Colonic mucosa (tissue), 4 donors: ENCODE data around the gene CD72. TPM values are rescaled to one million over a fixed set of nuclear protein-coding genes. Genes with fewer than 3 reads are reported as not detected.
"Not testable (repeated sequence)": the region's sequence is repeated elsewhere in the genome, so short reads cannot be mapped to it uniquely, and the experiment has no call there.

Source experiments
- DNase-seq: peaks from one replicate; pipeline ENCODE4 v3.0.0-alpha.2; 2020
- H3K27ac ChIP-seq: fragments of 200-600 bp; one replicate; pipeline ENCODE4 v1.8.0; 2021
- H3K27me3 ChIP-seq: fragments of 200-600 bp; one replicate; pipeline ENCODE4 v1.8.0; 2021
- H3K36me3 ChIP-seq: fragments of 200-600 bp; one replicate; pipeline ENCODE4 v1.8.0; 2021
- H3K4me1 ChIP-seq: fragments of 200-600 bp; one replicate; pipeline ENCODE4 v1.8.0; 2021; ENCODE audit warnings: mild to moderate bottlenecking
- H3K4me3 ChIP-seq: fragments of 200-600 bp; one replicate; pipeline ENCODE4 v1.8.0; 2021
- H3K9ac ChIP-seq, 2 donors: one replicate each; pipeline ENCODE4 v1.7.0; 2013; ENCODE audit warnings: control low read depth in 2 of 2, low read depth in 2 of 2, low read length in 2 of 2
- H3K9me3 ChIP-seq: fragments of 200-600 bp; one replicate; pipeline ENCODE4 v1.8.0; 2021
- intact Hi-C: fragments of 100-400 bp; cut with DNase I; formaldehyde crosslinking; loops from one replicate; pipeline ENCODE4 v1.14.1; 2022
- total RNA-seq, 2 donors: library from RNA; stranded (reverse); fragmentation: NEBNext Ultra II Directional in 1 of 2; extraction: Animal tissue kit (Norgen Biotek cat#: 25700) in 1 of 2; gene quantifications; one replicate each; pipeline ENCODE4 v1.2.1, GENCODE V29; 2021
- TF ChIP-seq, protein P1 (sequence below): fragments of 200-600 bp; IDR thresholded peaks from one replicate; pipeline ENCODE4 v1.8.0; 2022; ENCODE audit warnings: antibody characterized with exemption, mild to moderate bottlenecking
- donor health status: healthy.
- donor health status: DM: no; HTN: no; CAD: no.
- donor health status: DM: no; HTN: no; CAD: no.

Gene CD72
- total RNA-seq, 2 donors from 2014 or later: 0.69 to 2.7 TPM

DNA sequence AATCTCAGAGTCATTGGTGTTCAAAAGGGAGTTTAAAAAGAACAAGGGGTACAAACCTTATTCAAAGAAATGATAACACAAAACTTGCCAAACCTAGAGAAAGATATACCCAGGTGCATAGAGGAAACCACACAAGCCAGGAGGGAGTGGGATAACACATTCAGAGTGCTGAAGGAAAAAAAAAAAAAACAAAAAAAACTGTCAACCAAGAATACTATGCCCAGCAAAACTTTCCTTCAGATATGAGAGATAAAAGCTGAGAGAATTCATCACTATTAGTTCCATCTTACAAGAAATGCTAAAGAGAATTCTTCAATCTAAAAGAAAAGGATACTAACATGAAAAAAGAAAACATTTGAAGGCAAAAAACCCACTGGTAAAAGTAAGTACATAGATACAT, 24.6 kb downstream of the CD72 start:
- Histone ChIP-seq H3K4me3 (no peak overlapping the region), H3K9ac (no peak overlapping the region), H3K4me1 (no peaks in the 10 kb centered on the region), H3K36me3 (no peaks in the 10 kb centered on the region), H3K9me3 (no peaks in the 10 kb centered on the region), H3K27me3 (no peaks in the 10 kb centered on the region), H3K27ac (no peak overlapping the region)
- DNase-seq: no peak
- intact Hi-C loops: no loop called here
- TF ChIP-seq, protein P1, sequence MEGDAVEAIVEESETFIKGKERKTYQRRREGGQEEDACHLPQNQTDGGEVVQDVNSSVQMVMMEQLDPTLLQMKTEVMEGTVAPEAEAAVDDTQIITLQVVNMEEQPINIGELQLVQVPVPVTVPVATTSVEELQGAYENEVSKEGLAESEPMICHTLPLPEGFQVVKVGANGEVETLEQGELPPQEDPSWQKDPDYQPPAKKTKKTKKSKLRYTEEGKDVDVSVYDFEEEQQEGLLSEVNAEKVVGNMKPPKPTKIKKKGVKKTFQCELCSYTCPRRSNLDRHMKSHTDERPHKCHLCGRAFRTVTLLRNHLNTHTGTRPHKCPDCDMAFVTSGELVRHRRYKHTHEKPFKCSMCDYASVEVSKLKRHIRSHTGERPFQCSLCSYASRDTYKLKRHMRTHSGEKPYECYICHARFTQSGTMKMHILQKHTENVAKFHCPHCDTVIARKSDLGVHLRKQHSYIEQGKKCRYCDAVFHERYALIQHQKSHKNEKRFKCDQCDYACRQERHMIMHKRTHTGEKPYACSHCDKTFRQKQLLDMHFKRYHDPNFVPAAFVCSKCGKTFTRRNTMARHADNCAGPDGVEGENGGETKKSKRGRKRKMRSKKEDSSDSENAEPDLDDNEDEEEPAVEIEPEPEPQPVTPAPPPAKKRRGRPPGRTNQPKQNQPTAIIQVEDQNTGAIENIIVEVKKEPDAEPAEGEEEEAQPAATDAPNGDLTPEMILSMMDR: no peak

DNA sequence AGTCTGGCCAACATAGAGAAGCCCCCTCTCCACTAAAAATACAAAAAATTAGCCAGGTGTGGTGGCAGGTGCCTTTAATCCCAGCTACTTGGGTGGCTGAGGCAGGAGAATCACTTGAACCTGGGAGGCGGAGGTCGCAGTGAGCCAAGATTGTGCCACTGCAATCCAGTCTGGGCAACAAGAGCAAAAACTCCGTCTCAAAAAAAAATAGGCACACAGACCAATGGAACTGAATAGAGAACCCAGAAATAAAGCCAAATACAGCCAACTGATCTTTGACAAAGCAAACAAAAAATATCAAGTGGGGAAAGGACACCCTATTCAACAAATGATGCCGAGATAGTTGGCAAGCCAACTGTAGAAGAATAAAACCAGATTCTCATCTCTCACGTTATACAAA, 29.7 kb downstream of the CD72 start:
- H3K9me3 ChIP-seq, H3K9ac ChIP-seq, intact Hi-C loops: not testable (repeated sequence)

DNA sequence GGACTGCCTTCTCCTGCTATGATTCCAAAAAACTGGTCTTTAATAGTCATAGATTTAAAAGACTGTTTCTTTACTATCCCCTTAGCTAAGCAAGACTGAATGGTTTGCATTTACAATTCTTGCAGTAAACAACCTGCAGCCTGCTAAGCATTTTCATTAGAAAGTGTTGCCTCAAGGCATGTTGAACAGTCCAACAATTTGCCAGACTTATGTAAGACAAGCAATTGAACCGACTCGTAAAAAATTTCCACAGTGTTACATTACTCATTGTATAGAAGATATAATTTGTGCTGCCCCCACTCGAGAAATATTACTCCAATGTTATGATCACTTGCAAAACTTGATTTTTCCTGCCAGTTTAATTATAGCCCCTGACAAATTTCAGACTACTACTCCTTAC, 33.5 kb downstream of the CD72 start:
- H3K27ac ChIP-seq, H3K27me3 ChIP-seq, intact Hi-C loops, DNase-seq, H3K9me3 ChIP-seq, H3K9ac ChIP-seq, H3K4me1 ChIP-seq, H3K4me3 ChIP-seq, H3K36me3 ChIP-seq: not testable (repeated sequence)

More for the DNA sequence above, 29.7 kb downstream of the CD72 start:
- not testable (repeated sequence) for H3K36me3 ChIP-seq, H3K27ac ChIP-seq, DNase-seq, H3K4me1 ChIP-seq, H3K27me3 ChIP-seq, H3K4me3 ChIP-seq

DNA sequence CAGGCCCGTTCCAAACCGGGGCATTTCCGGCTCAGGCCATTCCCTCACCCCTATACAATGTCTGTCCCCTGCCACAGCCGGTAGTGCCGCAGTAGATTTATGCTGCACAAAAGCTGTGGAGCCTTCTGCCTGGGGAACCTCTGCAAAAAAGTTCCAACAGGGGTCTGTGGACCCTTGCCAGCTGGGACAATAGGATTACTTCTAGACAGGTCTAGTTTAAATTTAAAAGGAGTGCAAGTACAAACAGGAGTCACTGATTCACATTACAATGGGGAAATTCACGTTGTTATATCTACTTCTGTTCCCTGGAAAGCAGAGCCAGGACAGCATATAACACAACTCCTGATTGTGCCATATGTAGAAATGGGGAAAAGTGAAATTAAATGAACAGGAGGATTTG, 34.7 kb downstream of the CD72 start:
- H3K4me1 ChIP-seq, intact Hi-C loops, DNase-seq, H3K27me3 ChIP-seq, H3K27ac ChIP-seq, H3K9ac ChIP-seq, H3K9me3 ChIP-seq, H3K36me3 ChIP-seq, H3K4me3 ChIP-seq: not testable (repeated sequence)

DNA sequence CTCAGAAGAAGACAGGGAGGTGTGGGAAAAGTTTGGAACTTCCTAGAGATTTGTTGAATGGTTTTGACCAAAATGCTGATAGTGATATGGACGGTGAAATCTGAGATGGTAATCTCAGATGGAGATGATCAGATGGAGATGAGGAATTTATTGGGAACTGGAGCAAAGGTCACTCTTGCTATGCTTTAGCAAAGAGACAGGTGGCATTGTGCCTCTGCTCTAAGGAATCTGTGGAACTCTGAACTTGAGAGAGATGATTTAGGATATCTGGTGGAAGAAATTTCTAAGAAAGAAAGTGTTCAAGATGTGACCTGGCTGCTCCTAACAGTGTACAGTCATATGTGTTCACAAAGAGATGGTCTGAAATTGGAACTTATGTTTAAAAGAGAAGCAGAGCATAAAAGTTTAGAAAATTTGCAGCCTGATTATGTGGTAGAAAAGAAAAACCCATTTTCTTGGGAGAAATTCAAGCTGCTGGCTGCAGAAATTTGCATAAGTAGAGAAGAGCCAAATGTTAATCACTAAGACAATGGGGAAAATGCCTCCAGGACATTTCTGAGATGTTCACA, 38.5 kb downstream of the CD72 start:
- intact Hi-C loops, H3K27me3 ChIP-seq, H3K36me3 ChIP-seq, H3K9me3 ChIP-seq, H3K27ac ChIP-seq, DNase-seq, H3K4me1 ChIP-seq, H3K4me3 ChIP-seq, H3K9ac ChIP-seq: not testable (repeated sequence)

DNA sequence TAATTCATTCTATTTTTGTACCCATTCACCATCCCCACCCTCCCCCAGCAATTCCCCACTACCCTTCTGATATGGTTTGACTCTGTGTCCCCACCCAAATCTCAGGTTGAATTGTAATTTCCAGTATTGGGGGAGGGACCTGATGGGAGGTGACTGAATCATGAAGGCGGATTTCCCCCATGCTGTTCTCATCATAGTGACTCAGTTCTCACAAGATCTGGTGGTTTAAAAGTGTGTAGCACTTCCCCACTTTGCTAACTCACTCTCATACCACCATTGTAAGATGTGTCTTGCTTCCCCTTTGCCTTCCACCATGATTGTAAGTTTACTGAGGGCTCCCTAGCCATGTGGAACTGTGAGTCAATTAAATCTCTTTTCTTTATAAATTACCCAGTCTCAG, 39.1 kb downstream of the CD72 start:
- no peak for DNase-seq
- intact Hi-C loops: no loop called here

DNA sequence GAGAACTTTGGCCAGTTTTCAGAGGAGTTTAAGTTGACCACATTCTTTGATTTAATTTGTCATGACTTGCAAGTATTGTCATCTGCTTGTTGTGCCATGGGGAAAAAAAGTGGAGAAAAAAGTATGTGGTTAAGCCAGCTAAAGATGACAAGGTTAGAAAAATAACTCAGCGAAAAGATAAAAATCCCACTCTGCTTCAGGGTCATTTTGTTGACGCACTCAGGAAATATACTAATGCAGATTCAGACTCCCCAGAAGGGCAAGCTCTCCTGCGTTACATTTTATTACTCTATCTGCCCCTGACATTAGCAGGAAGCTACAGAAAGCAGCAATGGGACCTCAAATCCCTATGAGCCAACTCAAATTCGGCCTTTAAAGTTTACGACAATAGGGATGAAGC, 40.7 kb downstream of the CD72 start:
- no peak for DNase-seq
- Histone ChIP-seq H3K9me3 (no peaks in the 10 kb centered on the region), H3K4me1 (no peaks in the 10 kb centered on the region), H3K36me3 (no peaks in the 10 kb centered on the region), H3K27me3 (no peaks in the 10 kb centered on the region), H3K27ac (no peak overlapping the region), H3K4me3 (no peak overlapping the region), H3K9ac (no peak overlapping the region)
- intact Hi-C loops: no loop called here
- TF ChIP-seq, protein P1: no peak

More for the DNA sequence above, 39.1 kb downstream of the CD72 start:
- Histone ChIP-seq H3K9ac (no peak overlapping the region), H3K36me3 (no peaks in the 10 kb centered on the region), H3K27me3 (no peaks in the 10 kb centered on the region), H3K4me1 (no peaks in the 10 kb centered on the region), H3K4me3 (no peak overlapping the region), H3K27ac (no peak overlapping the region), H3K9me3 (no peaks in the 10 kb centered on the region)
- TF ChIP-seq, protein P1: no peak
